Measurements from ENCODE around the gene STEAP1.
"Not testable (repeated sequence)": the region's sequence is repeated elsewhere in the genome, so short reads cannot be mapped to it uniquely, and the experiment has no call there.

Gene STEAP1

GRCh38 chr7:90153943-90154771, at the start of gene STEAP1:
STEAP1 (plus strand) TSS chr7:90154469; CDS start chr7:90159789, 5,320 bp downstream.
- DNase-seq (ENCODE audit: low read depth): peak; percentile 79

- not testable (repeated sequence) for DNase-seq (ENCODE audit: low read depth)
Measured at GRCh38 chr7:90114972-90115371, 39.3 kb upstream of the STEAP1 start.

GRCh38 chr7:90118551-90119177, 35.6 kb upstream of the STEAP1 start:
- not testable (repeated sequence) for DNase-seq (ENCODE audit: low read depth)

DNA sequence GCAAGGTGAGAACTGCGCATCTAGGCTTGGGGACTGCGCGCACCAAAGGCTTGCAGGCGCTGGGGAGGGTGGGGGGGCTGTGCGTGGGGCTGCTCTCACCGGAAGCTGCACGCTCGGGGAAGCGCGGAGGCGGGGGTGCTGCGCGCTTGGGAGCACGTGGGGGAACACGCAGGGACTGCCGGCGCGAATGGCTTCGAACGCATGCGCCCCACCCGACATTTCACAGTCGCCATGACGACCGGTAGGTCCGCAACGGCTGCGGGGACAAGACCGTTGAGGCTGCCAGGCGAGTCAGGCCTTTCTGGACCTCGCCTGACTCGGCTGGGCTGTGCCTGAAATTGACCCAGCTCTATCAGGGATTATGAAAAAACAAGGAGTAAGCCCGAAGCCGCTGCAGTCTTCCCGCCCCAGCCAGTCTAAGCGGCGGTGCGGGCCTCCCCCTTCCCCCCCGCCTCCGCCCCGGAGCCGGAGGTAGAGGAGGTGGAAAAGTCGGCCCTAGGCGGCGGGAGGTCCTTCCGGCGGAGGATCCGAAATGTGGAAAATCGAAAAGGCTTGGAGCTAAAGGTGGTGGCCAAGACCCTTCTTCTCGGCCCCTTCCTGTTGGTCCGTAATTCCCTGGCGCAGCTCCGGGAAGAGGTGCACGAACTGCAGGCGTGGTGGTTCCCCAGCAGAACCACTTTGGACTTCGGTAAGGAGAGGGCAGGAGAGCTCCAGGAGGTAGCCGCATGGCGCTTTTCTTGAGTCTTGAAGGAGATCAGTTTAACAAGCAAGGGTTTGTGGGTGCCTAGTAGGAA, 34.9 kb upstream of the STEAP1 start:
- DNase-seq (ENCODE audit: low read depth): no peak

DNA sequence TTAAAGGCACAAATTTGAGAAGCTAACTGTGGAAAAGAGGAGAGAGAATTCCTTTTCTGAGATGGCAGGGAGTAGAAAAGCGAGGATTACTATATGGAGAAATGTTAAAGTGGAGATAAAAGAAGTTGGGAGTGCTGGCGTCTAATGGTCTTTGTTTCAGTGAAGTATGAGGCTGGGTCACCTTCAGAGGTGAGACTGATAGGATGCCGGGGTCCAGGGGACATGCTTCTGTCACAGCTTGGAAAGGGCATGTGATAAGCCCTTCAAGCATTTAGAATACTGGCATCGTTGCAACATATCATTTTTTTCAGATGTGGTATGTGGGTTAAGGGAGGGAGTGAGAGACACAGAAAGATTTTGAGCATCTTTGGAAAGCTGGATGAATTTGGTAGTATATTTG, 34.1 kb upstream of the STEAP1 start:
- not testable (repeated sequence) for DNase-seq (ENCODE audit: low read depth)

DNA sequence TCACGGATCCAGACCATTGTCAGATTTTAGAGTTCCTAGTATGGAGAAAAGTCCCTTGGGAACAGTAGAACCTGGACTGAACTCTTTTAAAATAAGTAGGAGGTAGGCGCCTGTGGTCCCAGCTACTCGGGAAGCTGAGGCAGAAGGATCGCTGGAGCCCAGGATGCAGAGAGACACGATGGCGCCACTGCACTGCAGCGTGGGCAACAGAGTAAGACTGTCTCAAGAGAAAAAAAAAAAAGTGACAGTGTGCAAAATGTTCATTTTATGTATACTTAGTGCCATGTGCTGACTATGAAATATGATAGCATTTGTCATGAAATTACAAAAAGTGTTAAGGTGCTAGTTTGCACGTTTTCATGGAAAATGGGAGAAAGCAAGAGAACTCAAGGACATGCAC, 22.5 kb upstream of the STEAP1 start:
- DNase-seq (ENCODE audit: low read depth): not testable (repeated sequence)

DNA sequence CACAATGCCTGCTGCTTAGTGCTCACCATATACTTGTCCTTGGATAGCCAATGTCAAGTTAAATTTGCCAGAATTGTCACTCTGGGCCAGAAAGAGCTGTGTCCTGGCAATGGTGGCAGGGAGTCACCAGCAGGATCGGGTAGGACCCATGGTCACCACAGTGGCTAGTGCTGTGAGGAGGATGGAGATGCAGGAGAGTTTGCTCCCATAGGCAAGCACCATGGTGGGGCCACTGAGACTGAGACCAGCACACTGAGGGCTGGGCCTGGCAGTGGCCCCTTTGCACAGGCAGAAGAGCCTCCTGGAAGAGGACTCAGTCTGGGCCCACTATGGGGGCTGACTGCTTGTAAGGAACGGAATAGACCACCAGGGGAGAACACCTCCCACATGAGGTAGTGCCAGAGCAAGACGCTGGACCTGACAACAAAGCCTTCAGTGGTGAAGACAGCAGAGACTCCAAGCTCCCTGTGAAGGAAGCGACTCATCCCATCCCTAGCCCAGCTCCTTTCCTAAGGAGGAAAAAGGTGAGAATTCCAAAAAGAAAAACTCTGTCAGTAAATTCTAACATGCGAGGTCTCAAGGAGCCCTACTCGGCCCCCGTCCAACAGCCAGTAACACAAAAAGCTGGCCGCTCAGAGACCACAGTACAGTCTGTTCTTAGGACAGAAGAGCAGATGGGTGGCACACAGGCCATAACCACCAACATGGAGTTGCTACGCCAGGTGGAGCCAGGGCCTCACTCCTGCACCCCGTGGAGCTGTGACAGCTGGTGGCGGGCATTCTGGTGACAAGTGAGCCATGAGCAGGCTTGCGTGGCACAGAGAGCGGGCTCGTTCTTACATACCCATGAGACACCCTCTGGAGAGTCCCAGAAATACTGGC, 6.9 kb upstream of the STEAP1 start:
- not testable (repeated sequence) for DNase-seq (ENCODE audit: low read depth)

DNA sequence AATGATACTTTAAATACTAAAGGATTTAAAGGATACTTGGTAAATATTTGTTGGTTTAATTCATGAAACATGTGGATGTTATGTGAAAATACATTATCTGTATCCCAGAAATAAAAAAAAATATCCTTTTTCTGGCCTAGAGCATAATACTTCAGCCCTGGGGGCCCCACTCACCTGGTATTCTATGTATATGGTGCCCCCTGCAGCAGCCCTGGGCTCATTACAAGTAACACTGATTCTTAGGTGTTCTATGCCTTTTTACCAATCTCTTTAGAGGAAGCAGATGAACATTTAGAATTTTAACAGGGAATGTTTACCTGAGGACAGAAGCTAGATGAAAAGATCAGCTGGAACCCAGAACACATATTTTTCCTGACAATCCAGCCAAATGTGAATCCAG, 4.8 kb upstream of the STEAP1 start:
- not testable (repeated sequence) for DNase-seq (ENCODE audit: low read depth)

- not testable (repeated sequence) for DNase-seq (ENCODE audit: low read depth)
Measured at GRCh38 chr7:90151884-90152283, 2.4 kb upstream of the STEAP1 start.

- DNase-seq (ENCODE audit: low read depth): not testable (repeated sequence)
Measured at GRCh38 chr7:90152642-90153253, 1.5 kb upstream of the STEAP1 start.

- DNase-seq (ENCODE audit: low read depth): no peak
Measured at GRCh38 chr7:90155206-90155605, 937 bp downstream of the STEAP1 start.

DNA sequence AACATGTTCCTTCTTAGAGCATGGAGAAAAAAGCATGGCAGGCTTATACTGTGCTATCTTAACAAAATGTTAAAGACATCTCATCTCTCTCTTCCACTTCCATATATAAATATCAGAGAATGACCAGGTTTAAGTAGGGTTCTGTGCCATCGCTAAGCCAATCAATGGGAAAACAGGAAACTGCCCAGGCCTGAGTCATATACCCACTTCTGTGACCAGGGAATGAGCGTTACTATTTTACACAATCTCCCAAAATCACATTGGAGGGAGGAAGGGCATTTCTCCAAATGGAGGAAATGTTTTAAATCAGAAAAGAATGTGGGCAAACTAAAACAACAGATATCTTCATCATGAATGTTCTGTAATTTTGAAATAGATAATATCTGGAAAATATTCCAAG, 3.1 kb downstream of the STEAP1 start:
- DNase-seq (ENCODE audit: low read depth): not testable (repeated sequence)

- DNase-seq (ENCODE audit: low read depth): not testable (repeated sequence)
Measured at GRCh38 chr7:90157761-90158350, 3.6 kb downstream of the STEAP1 start.

- DNase-seq (ENCODE audit: low read depth): no peak
Measured at GRCh38 chr7:90163534-90163933, 9.3 kb downstream of the STEAP1 start.

DNA sequence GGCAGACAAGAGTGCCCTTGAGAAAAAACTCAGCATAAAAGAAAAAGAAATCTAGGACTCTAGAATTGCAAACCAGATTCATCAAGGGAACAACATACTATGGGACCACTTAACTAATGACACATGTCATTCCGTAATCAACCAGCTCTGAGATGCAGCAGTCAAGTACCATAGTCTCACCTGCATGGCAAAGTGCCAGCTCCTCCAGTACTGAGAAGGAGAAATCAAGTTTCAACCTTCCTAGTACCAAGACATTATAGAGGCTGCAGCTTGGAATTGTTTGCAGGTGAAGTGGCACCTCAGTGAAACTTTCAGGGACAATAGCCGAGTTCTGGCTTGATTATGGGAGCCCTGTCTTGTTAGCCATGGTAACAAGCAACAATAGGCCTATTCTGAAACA, 11.5 kb downstream of the STEAP1 start:
- DNase-seq (ENCODE audit: low read depth): no peak

GRCh38 chr7:90166153-90166552, 11.9 kb downstream of the STEAP1 start:
- no peak for DNase-seq (ENCODE audit: low read depth)

GRCh38 chr7:90167361-90167760, 13.1 kb downstream of the STEAP1 start:
- no peak for DNase-seq (ENCODE audit: low read depth)

- DNase-seq (ENCODE audit: low read depth): no peak
Measured at GRCh38 chr7:90169891-90170290, 15.6 kb downstream of the STEAP1 start.

DNA sequence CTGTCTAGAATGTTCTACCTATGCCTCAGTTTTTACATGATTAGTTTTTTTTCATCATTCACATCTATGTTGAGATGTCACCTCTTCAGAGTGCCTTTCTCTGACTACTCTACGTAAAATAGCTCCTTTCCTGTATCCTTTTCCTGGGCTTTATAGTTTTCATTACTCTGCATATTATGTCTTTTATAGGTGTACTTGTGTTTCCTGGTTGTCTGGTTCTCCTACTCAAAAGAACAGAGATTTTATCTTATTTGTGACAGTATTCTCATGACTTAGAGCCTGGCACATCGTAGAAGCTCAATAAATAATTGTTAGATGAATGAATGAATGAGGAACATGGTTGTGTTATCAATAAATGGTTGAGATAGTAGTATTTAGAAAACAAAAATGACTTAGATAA, 17.9 kb downstream of the STEAP1 start:
- DNase-seq (ENCODE audit: low read depth): no peak

DNA sequence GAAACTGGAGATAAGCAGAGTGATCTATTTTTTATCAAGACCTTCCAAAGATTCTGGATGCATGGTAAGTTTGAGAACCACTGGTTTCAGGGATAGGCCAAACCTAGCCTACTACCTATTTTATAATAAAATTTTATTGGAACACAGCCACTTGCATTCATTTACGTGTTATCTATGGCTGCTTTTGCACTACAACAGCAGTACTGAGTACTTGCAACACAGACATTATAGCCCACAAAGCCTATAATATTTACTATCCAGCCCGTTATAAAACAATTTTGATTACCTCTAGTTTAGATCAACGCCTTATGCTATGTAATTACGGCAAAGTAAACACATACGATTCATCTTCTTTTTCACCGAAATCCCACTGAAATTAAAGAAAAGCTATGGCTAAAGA, 18.4 kb downstream of the STEAP1 start:
- DNase-seq (ENCODE audit: low read depth): no peak

All from stimulated activated CD8-positive, alpha-beta memory T cell treated with anti-CD3 and anti-CD28 coated beads, Interleukin-7, amount 100 ng/mL, for 24 hours (primary cell).